IMR-90 (cell line): ENCODE measurements around the gene GSTP1. TPM values are rescaled to one million over a fixed set of nuclear protein-coding genes. Genes with fewer than 3 reads are reported as not detected.

Source experiments
- ATAC-seq: fragments of 200-7000 bp; cut with Tn5 transposase; 2 replicates; pipeline ENCODE4 v1.9.1; 2020; ENCODE audit warnings: low read depth, mild to moderate bottlenecking, moderate library complexity
- BruUV-seq: library from RNA; stranded (reverse); fragments of 400-500 nt; replicated peaks from 2 replicates; lab custom pipeline; 2021; lab: Mats Ljungman, UMichigan
- CTCF ChIA-PET: fragments of 300-600 bp; formaldehyde crosslinking; extraction: SDS; loops from one replicate; lab custom pipeline; 2021; ENCODE audit warnings: antibody characterized with exemption; lab: Yijun Ruan, JAX
- POLR2A ChIA-PET: fragments of 300-600 bp; sonication (Branson Sonifier 250); formaldehyde crosslinking; loops from one replicate; lab custom pipeline; 2022; ENCODE audit warnings: antibody characterized with exemption; ENCODE audit not compliant: unreplicated experiment; lab: Charles Lee
- DNase-seq: peaks from one replicate; pipeline ENCODE4 v3.0.0; 2013
- H2AFZ ChIP-seq: replicated peaks from 2 replicates; pipeline ENCODE3; 2013; ENCODE audit warnings: low read length, mild to moderate bottlenecking; ENCODE audit not compliant: poor library complexity
- H2AK5ac ChIP-seq: 2 replicates; pipeline ENCODE4 v1.6.1; 2013; ENCODE audit warnings: low read depth, low read length, inconsistent platforms
- H2AK9ac ChIP-seq: replicated peaks from 2 replicates; pipeline ENCODE3; 2013; ENCODE audit warnings: mild to moderate bottlenecking, low read depth, low read length, moderate library complexity; ENCODE audit not compliant: poor library complexity
- H2BK120ac ChIP-seq: 2 replicates; pipeline ENCODE4 v1.6.1; 2013; ENCODE audit warnings: low read depth, low read length, inconsistent platforms
- H2BK15ac ChIP-seq: 3 replicates; pipeline ENCODE4 v1.6.1; 2013; ENCODE audit warnings: low read depth, low read length, inconsistent platforms
- H2BK20ac ChIP-seq: 2 replicates; pipeline ENCODE4 v1.6.1; 2013; ENCODE audit warnings: low read depth, mild to moderate bottlenecking, inconsistent platforms, low read length, moderate library complexity
- H2BK5ac ChIP-seq: 2 replicates; pipeline ENCODE4 v1.6.1; 2013; ENCODE audit warnings: mild to moderate bottlenecking, low read depth, low read length, inconsistent platforms; ENCODE audit not compliant: poor library complexity, severe bottlenecking
- H3K14ac ChIP-seq: replicated peaks from 2 replicates; pipeline ENCODE4 v1.6.1; 2013; ENCODE audit warnings: low read depth, low read length, inconsistent platforms
- H3K18ac ChIP-seq: 2 replicates; pipeline ENCODE4 v1.6.1; 2013; ENCODE audit warnings: low read depth, low read length, control low read depth
- H3K23ac ChIP-seq: 2 replicates; pipeline ENCODE4 v1.6.1; 2013; ENCODE audit warnings: low read depth, low read length, inconsistent platforms
- H3K27ac ChIP-seq: 2 replicates; pipeline ENCODE4 v1.5.1; 2013; ENCODE audit warnings: mild to moderate bottlenecking, control low read depth, low read length; ENCODE audit not compliant: insufficient read depth
- H3K27me3 ChIP-seq: 2 replicates; pipeline ENCODE4 v1.6.1; 2013; ENCODE audit warnings: low read length; ENCODE audit not compliant: control insufficient read depth, insufficient read depth
- H3K36me3 ChIP-seq: 2 replicates; pipeline ENCODE4 v1.6.1; 2013; ENCODE audit warnings: low read length, mixed read lengths; ENCODE audit not compliant: control insufficient read depth, insufficient read depth
- H3K4ac ChIP-seq: 2 replicates; pipeline ENCODE4 v1.6.1; 2013; ENCODE audit warnings: low read depth, low read length, inconsistent platforms
- H3K4me1 ChIP-seq: 2 replicates; pipeline ENCODE4 v1.6.1; 2013; ENCODE audit warnings: low read length, mixed read lengths; ENCODE audit not compliant: control insufficient read depth, insufficient read depth
- H3K4me2 ChIP-seq: 2 replicates; pipeline ENCODE4 v1.6.1; 2013; ENCODE audit warnings: low read depth, mild to moderate bottlenecking, control low read depth, low read length, moderate library complexity
- H3K4me3 ChIP-seq: 2 replicates; pipeline ENCODE4 v1.5.1; 2013; ENCODE audit warnings: low read depth, mild to moderate bottlenecking, control low read depth, low read length, moderate library complexity; ENCODE audit not compliant: insufficient read depth
- H3K56ac ChIP-seq: 2 replicates; pipeline ENCODE4 v1.6.1; 2013; ENCODE audit warnings: low read length, inconsistent platforms; ENCODE audit not compliant: insufficient read depth; ENCODE audit errors: extremely low read depth
- H3K79me1 ChIP-seq, 2 experiments: 2 replicates each; pipeline ENCODE4 v1.6.1; 2013; ENCODE audit warnings: low read length in 2 of 2, inconsistent platforms in 1 of 2, low read depth in 1 of 2
- H3K9ac ChIP-seq: 2 replicates; pipeline ENCODE4 v1.6.1; 2013; ENCODE audit warnings: low read depth, low read length, control low read depth
- H3K9me1 ChIP-seq: 2 replicates; pipeline ENCODE4 v1.6.1; 2013; ENCODE audit warnings: low read length, inconsistent platforms; ENCODE audit not compliant: insufficient read depth
- H3K9me3 ChIP-seq: 2 replicates; pipeline ENCODE4 v1.6.1; 2013; ENCODE audit warnings: low read length; ENCODE audit not compliant: control insufficient read depth, insufficient read depth
- H4K20me1 ChIP-seq: 2 replicates; pipeline ENCODE4 v1.6.1; 2013; ENCODE audit warnings: low read length, inconsistent platforms; ENCODE audit not compliant: insufficient read depth
- H4K5ac ChIP-seq: 2 replicates; pipeline ENCODE4 v1.6.1; 2013; ENCODE audit warnings: mild to moderate bottlenecking, low read depth, low read length, control low read depth
- H4K8ac ChIP-seq, 2 experiments: 2 replicates each; pipeline ENCODE4 v1.6.1; 2013; ENCODE audit warnings: low read depth in 2 of 2, low read length in 2 of 2, control low read depth in 1 of 2, inconsistent platforms in 1 of 2
- H4K91ac ChIP-seq: 2 replicates; pipeline ENCODE4 v1.6.1; 2013; ENCODE audit warnings: low read depth, low read length, inconsistent platforms; ENCODE audit not compliant: insufficient read depth
- BHLHE40 ChIP-seq: fragments of 150-350 bp; IDR thresholded peaks from 2 replicates; pipeline ENCODE4 v1.6.1; 2016; ENCODE audit warnings: mild to moderate bottlenecking, low read depth, low read length
- CEBPB ChIP-seq: IDR thresholded peaks from 2 replicates; pipeline ENCODE4 v1.6.1; 2012; ENCODE audit warnings: low read depth, low read length, improper control_type of control experiment
- CHD1 ChIP-seq: IDR thresholded peaks from 2 replicates; pipeline ENCODE4 v1.6.1; 2012; ENCODE audit warnings: low read depth, low read length, improper control_type of control experiment
- CTCF ChIP-seq: conservative IDR thresholded peaks from 2 replicates; pipeline ENCODE4 v1.5.1; 2012; ENCODE audit warnings: mild to moderate bottlenecking, low read depth, low read length, improper control_type of control experiment
- ELK1 ChIP-seq: fragments of 150-350 bp; IDR thresholded peaks from 2 replicates; pipeline ENCODE4 v1.6.1; 2016; ENCODE audit warnings: low read depth, mild to moderate bottlenecking, low read length, moderate library complexity, borderline replicate concordance
- FOS ChIP-seq: fragments of 150-350 bp; IDR thresholded peaks from 2 replicates; pipeline ENCODE4 v1.6.1; 2016; ENCODE audit warnings: low read depth, low read length
- MAFK ChIP-seq: IDR thresholded peaks from 2 replicates; pipeline ENCODE4 v1.6.1; 2012; ENCODE audit warnings: low read depth, low read length, improper control_type of control experiment
- MAZ ChIP-seq: IDR thresholded peaks from 2 replicates; pipeline ENCODE4 v1.6.1; 2012; ENCODE audit warnings: low read depth, mild to moderate bottlenecking, low read length, improper control_type of control experiment, moderate library complexity, borderline replicate concordance
- MXI1 ChIP-seq: IDR thresholded peaks from 2 replicates; pipeline ENCODE4 v1.6.1; 2012; ENCODE audit warnings: low read depth, mild to moderate bottlenecking, low read length, moderate library complexity, borderline replicate concordance
- NFE2L2 ChIP-seq: fragments of 150-350 bp; IDR thresholded peaks from 2 replicates; pipeline ENCODE4 v1.6.1; 2016; ENCODE audit warnings: low read depth, mild to moderate bottlenecking, low read length
- POLR2A ChIP-seq: IDR thresholded peaks from 2 replicates; pipeline ENCODE4 v1.6.1; 2012; ENCODE audit warnings: mild to moderate bottlenecking, low read depth, low read length
- RAD21 ChIP-seq: IDR thresholded peaks from 2 replicates; pipeline ENCODE4 v1.6.1; 2012; ENCODE audit warnings: low read length, improper control_type of control experiment
- RCOR1 ChIP-seq: IDR thresholded peaks from 2 replicates; pipeline ENCODE4 v1.6.1; 2012; ENCODE audit warnings: mild to moderate bottlenecking, low read length, improper control_type of control experiment; ENCODE audit not compliant: insufficient replicate concordance
- RFX5 ChIP-seq: IDR thresholded peaks from 2 replicates; pipeline ENCODE4 v1.8.0; 2012; ENCODE audit warnings: low read depth, mild to moderate bottlenecking, low read length, moderate library complexity
- SMC3 ChIP-seq: fragments of 150-350 bp; IDR thresholded peaks from 2 replicates; pipeline ENCODE4 v1.6.1; 2016; ENCODE audit warnings: low read depth, mild to moderate bottlenecking, antibody characterized with exemption, low read length, moderate library complexity
- USF2 ChIP-seq: fragments of 150-350 bp; IDR thresholded peaks from 2 replicates; pipeline ENCODE4 v1.6.1; 2017; ENCODE audit warnings: mild to moderate bottlenecking, antibody characterized with exemption, low read length, low read depth
- WGBS, 2 experiments: methylation state at CpG; one replicate each; pipeline versions ENCODE4 v1.1.5 to v1.1.7; 2013; ENCODE audit warnings: missing lambda C conversion rate in 2 of 2; ENCODE audit not compliant: insufficient read length in 1 of 2; ENCODE audit errors: extremely low coverage in 2 of 2; 5-methylcytosine and 5-hydroxymethylcytosine counted together
- dilution Hi-C: fragments of 300-500 bp; cut with HindIII; formaldehyde crosslinking; loops from one replicate; pipeline ENCODE4 v1.14.3; 2018; ENCODE audit warnings: low sequenced_read_pairs; ENCODE audit not compliant: unreplicated experiment
- in situ Hi-C: fragments of 300-500 bp; cut with MboI; formaldehyde crosslinking; loops from 3 replicates; pipeline ENCODE4 v1.14.3; 2019; ENCODE audit warnings: low sequenced_read_pairs, inconsistent platforms, mixed read lengths
- intact Hi-C: fragments of 100-400 bp; cut with micrococcal nuclease; formaldehyde crosslinking; loops from 2 replicates; pipeline ENCODE4 v1.10.0; 2022
- polyA plus RNA-seq, 3 experiments: library from polyadenylated mRNA; depleted of rRNA; stranded (reverse); fragments of >200 nt; gene quantifications; 2 replicates each; pipeline ENCODE4 v1.2.3, GENCODE V29; 2012; ENCODE audit warnings: low replicate concordance in 1 of 3
- total RNA-seq: library from RNA; depleted of rRNA; stranded (reverse); fragments of >200 nt; gene quantifications from 2 replicates; pipeline ENCODE4 v1.2.3, GENCODE V29; 2012

The GSTP1 gene
- total and polyA plus RNA-seq, 2 of the 4 experiments (the other 2 are of a cell fraction): 947 to 1,539 TPM

GRCh38 chr11:67608486-67608885 lies 24.9 kb downstream of the GSTP1 start:
- Histone ChIP-seq H3K4me3 (no peak overlapping the region), H3K14ac (no peak overlapping the region), H2BK20ac (no peak overlapping the region), H2AFZ (no peak overlapping the region), H3K9me3 (no peaks in the 10 kb centered on the region), H2BK15ac (no peak overlapping the region), H3K9ac (no peak overlapping the region), H2AK5ac (no peak overlapping the region), H2BK120ac (no peak overlapping the region), H3K56ac (no peak overlapping the region), H3K79me1 (peaks cover 18 to 22% of the 10 kb centered on the region in 2 experiments), H4K20me1 (no peaks in the 10 kb centered on the region; the same call in 1 of the 2 replicates), H4K91ac (no peak overlapping the region), H2BK5ac (no peak overlapping the region), H3K4ac (no peak overlapping the region), H3K9me1 (no peaks in the 10 kb centered on the region), H3K23ac (no peak overlapping the region), H3K27ac (no peak overlapping the region), H3K4me1 (peaks cover 6% of the 10 kb centered on the region; the same call in 1 of the 2 replicates), H4K5ac (no peak overlapping the region), H3K4me2 (no peak overlapping the region), H3K18ac (no peak overlapping the region), H2AK9ac (peak overlapping the region; percentile 3), H3K36me3 (peaks cover 36% of the 10 kb centered on the region), H3K27me3 (peaks cover 2% of the 10 kb centered on the region; the same call in 1 of the 2 replicates), H4K8ac (no peak overlapping the region)
- ATAC-seq: no peak
- TF ChIP-seq MXI1: no peak
- TF ChIP-seq SMC3: no peak
- no peak for TF ChIP-seq RFX5
- TF ChIP-seq MAZ: no peak
- no peak for TF ChIP-seq FOS
- TF ChIP-seq MAFK: no peak
- TF ChIP-seq CHD1: no peak
- no peak for TF ChIP-seq BHLHE40
- TF ChIP-seq CEBPB: no peak
- TF ChIP-seq RCOR1: no peak
- no peak for TF ChIP-seq NFE2L2
- TF ChIP-seq POLR2A: no peak
- no peak for TF ChIP-seq RAD21
- no peak for TF ChIP-seq ELK1
- no peak for TF ChIP-seq USF2
- TF ChIP-seq CTCF: no peak
- intact Hi-C loops (no loop called here), dilution Hi-C loops (no loop called here), in situ Hi-C loops (no loop called here)
- ChIA-PET POLR2A (no interaction called here), CTCF (no interaction called here)
- WGBS, 2 experiments: 95% methylated on average over 5 of the region's 8 CpGs; no CpG with 5 or more reads in 1 of the 2 experiments
- DNase-seq: no peak
- BruUV-seq: no TSS peak
